ENCODE data around the gene LMLN.
"Not testable (repeated sequence)": the region's sequence is repeated elsewhere in the genome, so short reads cannot be mapped to it uniquely, and the experiment has no call there.

Gene LMLN

DNA sequence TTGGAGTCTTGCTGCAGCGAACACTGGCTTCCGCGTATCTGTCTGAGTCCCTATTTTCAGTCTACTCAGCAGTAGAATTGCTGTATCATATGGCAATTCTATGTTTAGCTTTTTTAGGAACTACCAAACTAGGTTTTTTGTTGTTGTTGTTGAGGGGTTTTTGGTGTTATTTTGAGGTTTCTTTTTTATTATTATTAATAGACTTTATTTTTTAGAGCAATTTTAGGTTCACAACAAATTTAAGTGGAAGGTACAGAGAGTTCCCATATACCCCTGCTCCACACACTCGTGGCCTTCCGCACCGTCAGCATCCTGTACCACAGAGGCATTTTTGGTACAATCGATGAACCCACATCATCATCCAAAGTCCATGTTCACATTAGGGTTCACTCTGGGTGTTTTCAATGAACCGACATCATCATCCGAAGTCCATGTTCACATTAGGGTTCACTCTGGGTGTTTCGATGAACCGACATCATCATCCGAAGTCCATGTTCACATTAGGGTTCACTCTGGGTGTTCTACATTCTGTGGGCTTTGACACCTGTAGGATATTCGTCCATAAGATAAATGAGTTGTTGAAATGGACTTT lies 67.9 kb downstream of the LMLN start:
- no peak for DNase-seq

DNA sequence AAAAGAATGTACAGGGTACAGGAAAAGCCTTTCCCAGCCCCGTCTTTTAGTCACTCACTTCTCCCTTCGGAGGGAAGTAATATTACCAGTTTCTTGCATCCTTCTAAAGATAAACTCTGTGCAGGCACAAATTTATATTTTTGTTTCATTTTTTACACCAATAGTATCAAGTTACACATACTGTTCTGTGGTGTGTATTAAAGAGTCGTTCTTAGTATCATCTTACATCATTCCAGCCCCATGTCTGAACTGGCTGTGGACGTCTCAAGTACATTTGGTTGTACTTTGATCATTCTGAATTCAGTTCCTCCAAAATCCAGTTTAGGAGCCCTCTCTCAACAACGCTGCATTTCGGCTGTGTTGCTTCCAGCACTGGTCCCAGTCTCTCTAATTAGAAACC lies 68.7 kb downstream of the LMLN start:
- DNase-seq, result no peak

DNA sequence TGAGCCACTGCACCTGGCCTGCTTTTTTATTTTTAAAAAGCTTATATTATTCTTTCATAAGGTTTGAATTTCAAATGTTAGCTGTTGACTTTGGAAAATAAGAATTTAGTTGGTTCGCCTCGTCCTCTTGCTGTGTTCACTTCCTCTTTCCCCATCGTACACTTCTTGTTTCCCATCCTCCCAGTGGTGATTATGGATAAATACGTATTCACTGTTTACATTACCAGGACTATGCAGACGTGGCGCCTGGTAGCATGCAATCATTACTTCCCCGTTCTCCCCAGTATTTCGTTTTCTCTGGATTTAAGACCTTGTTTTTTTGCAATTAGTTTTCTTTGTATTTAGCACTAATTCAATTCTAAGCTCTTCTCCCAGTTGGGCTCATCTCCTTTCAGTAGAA lies 70.1 kb downstream of the LMLN start:
- DNase-seq, result no peak

DNA sequence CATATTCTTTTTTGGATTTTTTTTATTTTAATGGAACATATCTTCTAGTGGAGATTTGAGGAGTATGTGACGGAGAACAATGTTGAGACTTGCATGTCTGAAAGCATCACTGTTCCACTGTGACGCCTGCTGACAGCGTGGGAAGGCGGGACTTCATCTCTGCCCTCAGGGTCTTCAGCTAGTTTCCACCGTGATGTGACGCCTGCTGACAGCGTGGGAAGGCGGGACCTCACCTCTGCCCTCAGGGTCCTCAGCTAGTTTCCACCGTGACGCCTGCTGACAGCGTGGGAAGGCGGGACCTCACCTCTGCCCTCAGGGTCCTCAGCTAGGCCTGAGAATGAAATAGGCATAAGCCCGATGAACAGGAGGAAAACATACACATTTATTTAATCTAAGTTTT lies 70.7 kb downstream of the LMLN start:
- no peak for DNase-seq

DNA sequence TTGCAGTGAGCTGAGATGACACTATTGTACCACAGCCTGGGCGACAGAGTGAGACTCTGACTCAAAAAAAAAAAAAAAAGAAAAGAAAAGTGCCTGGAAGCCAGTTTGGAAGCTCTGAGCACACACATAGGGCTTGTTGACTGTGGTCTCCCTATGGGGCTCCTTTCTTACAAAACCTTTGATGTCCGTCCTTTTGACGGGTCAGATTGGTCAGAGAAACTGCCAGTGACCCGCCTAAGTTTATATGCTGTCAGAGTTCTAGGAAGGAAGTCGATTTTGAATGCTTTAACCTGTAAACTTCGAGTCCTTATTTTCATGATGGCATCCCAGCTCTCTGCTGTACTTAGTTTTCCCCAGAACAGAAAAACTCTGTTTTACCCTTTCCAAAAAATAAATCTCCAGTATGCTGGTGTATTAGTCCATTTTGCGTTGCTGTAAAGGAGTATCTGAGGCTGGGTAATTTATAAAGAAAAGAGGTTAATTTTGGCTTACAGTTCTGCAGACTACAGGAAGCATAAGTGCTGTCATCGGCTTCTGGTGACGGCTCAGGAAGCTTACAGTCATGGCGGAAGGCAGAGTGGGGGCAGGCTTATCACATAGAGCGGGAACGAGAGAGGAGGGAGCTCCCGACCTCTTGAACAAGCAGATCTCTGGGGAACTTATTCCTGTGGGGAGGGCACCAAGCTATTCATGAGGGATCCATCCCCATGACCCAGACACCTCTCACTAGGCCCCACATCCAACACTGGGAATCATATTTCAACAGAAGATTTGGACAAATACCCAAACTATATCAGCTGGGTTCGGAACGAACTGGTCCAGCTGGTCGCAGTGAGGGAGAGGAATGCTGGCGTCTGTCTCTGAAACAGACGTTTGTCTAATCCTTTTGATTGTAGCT lies 72.3 kb downstream of the LMLN start:
- no peak for DNase-seq

DNA sequence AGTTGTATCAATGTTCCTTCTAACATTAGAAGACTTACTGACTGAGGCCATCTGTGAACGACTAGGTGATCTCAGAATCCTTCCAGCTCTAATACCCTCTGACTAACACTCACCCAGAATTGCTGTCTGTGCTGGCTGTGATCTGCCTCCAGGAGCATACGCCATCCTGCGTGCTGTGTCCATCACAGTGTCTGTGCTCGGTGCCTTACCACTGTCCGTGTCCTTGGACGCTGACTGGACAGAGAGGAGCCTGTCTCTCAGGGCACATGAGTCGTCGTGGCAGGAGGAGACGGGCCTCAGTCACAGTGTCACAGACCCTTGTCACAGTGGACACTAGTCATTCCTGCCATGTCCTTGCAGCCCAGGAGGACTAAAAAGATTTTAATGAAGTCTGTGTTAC lies 83.1 kb downstream of the LMLN start:
- no peak for DNase-seq

DNA sequence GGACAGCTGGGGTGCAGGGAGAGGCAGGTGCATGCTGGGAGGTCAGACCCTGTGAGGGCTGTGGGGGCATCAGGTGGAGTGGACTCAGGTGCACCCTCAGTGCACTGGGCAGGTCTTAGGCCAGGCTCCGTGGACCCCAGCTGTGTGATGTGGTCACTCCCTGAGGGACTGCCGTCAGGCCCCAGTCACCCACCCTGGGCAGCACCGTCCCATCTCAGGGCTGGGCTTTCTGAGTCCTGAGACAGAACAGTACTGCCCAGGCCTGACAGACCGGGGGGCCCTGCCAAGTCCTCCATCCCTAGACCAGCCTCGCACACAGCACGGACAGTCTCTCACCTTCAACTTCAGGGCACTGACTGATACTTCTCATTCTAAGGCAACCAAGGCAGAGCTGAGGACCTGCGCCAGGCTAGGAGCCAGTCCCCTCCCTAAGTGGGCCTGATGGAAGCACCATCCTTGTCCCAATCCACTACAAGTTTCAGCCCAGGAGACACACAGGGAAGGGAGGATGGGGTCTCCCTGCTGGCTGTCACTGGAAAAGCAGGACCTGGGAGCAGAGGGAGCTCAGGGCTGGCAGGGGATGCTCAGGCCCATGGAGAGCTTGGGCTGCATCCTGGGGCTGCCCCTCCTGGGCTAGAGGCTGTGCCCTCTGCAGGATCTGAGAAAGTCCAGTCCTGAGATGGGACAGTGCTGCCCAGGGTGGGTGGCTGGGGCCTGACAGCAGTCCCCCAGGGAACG lies 86.3 kb downstream of the LMLN start:
- no peak for DNase-seq

DNA sequence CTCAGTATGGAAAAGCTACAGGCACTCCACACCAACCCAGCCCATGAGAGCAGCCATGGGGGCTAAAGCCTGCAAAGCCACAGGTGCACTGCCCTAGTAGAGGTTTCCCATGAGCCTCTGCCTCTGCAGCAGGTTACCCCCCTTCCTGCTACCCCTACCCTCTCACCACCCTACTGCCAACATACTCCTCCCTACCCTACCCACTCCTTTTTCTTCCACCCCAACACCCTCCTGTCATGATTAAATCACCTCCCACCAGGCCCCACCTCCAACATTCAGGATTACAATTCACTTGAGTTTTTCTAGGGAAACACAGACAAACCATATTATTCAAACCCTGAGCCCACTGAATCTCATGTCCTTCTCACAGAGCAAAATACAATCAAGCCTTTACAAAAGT lies 88.4 kb downstream of the LMLN start:
- DNase-seq, result no peak

DNA sequence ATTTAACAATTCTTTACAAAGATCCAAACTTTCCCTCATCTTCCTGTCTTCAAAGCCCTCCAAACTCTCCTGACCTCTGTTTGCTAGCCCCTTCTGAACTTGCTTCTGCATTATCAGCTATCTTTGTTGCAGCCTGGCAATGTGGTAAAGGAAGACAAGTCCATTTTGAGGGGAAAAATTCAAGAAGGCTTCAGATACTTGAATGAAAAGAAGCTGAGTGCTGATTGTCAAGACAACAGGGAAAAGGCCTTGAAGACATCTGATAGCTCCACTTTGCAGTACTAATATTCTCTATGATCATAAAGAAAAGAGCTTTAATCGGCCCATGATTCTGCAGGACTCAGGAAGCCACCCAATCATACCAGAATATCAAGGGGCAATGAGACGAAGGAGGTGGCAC lies 91.8 kb downstream of the LMLN start:
- DNase-seq, result no peak

DNA sequence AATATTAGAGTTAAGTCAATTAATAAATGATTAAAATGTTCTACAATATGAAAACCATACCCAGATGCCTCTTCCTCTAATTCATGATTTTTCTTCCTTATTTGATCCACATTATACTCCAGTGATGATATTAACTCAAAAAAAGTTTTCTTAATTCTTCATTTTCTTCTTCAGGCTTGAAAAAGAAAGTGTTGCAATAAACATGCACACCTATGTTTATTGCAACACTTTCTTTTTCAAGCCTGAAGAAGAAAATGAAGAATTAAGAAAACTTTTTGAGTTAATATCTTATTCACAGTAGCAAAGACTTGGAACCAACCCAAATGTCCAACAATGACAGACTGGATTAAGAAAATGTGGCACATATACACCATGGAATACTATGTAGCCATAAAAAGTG lies 93.4 kb downstream of the LMLN start:
- not testable (repeated sequence) for DNase-seq

DNA sequence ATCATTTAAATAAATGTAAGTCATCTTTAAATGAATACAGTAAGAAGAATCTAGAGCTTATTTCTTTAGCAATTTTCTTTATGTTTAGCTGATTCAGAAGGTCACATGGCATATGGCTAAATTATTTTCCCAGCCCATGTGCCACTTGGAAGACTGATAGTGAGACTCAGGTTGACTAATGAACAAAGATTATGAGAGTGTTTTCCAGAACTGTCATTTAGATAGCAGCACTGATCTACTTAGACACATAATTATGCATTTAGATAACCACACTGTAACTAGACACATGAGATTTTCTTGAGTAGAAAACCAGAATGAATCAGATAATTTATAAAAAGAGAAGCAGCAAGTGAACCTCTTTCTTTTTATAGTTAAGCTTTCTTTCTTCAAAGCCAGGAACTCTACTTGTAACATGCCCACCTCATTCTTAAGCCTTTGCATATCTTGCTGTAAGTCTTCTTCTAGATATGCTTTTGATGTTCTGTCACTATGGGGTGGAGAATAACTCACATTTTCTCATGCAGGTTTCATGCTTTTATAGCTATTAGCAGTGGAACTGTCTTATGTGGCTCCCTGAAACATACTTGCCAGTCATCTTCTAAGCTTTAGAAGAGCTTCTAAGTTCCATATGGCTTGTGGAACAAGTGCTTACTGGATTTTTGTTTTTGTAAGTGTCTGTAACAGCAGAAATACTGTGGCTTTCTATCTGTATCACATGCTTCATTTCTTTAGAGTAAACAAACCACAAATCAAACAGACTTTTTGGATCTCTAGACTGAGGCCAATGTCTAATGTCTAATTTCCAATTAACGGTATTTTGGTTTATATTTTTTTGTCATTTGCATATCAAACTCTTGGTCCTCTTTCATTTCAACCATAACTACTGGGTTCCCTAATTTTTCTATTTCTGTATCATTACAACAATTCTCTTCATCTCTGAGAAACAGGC lies 101.4 kb downstream of the LMLN start:
- no peak for DNase-seq

DNA sequence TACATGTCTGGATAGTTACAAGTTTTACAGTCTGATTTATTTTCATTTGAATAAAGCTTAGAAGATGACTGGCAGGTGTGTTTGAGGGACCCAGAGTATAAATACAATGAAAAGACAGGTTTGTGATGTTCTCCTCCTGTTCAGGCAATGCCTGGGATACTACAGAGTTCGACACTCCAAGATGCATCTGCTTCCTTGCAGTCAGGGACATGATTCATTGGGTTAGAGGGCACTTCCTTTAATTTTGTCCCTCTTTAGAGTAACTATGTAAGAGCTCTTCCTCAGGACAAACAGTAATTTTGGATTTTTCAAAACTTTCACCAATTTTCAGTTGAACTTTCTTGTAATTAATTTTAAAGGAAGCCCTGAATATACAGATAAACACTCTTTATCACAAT lies 102.0 kb downstream of the LMLN start:
- DNase-seq, result no peak

DNA sequence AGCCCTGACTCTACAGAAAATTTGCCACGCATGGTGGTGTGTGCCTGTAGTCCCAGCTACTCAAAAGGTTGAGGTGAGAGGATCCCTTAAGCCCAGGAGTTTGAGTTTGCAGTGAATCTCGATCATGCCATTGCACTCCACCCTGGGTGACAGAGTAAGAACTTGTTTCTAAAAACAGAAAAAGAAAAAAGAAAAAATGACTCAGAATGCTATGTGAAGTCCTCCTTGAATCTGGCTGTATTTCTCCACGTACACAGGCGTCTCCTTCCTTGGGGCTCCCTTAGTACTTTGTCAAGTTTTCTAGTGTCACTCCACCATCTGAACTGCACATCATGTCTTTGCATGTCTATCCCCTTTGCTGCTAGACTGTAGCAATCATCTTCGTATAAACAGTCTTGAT lies 104.4 kb downstream of the LMLN start:
- no peak for DNase-seq

DNA sequence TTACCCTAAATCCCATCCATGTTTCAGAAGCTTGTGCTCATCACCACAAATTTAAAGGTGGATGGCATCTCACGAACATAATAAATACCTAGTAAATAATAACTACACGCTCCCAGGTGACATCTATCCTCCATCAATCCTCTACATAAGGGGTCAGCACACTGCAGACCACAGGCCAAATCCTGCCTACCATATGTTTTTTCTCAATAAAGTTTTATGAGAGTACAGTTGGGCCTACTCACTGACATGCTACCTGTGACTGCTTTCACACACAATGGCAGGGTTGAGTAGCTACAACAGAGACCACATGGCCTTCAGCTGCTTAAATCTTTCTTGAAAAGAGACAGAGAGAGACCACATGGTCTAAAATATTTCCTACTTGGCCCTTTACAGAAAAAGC lies 105.9 kb downstream of the LMLN start:
- DNase-seq, result no peak

DNA sequence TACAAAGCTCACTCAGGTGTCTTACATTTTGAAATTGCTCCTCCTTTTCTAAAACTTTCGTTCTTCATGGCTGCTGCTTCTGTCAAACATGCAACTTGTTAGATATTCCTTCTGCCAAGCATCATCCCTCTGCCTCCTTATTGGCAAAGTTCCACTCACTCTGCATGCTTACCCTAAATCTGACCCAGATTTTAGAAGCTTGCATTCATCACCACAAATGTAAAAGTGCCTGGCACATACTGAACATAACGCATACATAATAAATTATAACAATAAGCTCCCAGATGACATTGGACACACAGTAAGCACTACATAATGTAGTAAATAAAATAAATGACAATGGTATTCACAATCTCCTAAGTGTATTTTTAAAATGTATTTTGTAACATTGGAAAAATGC lies 107.4 kb downstream of the LMLN start:
- DNase-seq, result no peak

DNA sequence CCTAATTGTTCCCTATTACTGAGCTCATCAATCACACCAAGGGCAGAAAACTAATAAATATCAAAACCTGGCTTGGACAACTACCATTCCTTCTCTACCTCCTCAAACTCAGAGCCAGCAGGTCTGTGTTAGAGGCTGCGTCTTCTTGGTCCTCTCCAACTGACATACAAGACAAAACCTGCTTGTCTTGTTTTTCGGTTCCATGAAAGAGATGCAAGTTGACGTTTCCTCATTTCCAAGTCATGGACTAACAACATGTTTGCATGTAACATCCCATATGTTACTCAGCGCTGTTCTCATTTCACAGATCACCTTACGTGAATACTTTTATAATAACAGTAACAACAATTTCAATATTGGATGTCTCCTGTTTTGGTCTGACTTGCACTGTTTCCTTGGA lies 110.9 kb downstream of the LMLN start:
- no peak for DNase-seq

DNA sequence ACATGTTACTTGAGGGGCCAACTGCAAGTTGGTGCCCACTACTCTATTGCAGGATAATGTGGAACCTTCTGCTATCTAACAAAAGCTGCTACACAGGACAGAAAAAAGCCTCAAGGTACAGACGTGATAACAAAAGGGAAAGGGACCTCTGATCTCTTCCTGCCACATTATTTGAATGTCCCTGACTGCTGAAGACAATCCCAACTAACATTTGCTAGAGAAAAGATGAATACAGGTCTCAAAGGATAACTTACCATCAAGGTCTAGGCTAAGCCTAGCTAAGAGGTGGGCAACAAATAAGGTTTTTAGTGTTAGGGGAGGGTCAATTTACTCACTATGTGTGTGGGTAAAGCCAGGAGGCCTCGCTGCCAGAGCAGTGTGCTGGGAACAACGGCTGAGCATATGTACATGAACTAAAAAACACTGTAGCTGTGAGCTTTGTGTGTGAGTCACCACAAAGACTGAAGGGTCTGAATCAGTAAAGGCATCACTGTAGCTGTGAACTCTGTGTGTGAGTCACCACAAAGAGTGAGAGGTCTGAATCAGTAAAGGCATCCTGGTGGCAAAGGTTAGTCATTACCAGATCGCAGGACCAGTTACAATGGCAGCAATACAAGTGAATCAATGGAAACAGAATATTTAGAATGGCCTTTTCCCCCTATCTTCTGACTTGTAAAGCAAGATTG lies 111.7 kb downstream of the LMLN start:
- DNase-seq, result no peak

DNA sequence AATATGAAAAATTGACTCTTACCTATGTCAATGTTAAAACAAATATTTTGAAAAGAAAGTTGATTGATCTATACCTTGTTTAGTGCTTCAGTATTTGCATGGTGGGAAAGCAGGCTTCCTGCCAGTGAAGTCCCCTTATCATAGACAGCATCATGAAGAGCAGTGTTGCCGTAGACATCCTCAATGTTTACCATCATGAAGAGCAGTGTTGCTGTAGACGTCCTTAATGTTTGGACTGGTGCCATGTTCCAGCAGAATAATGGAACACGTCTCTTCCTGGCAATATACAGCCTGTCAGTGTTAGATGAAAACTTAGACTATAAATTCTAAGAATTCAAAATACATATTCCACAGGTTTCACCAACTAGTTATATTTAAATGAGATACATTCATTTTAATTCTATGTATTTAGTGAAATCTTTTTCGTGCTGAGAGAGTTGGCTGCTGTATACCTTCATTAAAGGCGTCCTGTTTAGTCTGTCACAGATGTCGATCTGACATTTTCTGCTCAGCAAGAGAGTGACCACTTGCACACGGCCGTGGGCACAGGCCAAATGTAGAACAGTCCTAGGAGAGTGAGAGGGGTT lies 116.8 kb downstream of the LMLN start:
- DNase-seq, result peak; percentile 86

DNA sequence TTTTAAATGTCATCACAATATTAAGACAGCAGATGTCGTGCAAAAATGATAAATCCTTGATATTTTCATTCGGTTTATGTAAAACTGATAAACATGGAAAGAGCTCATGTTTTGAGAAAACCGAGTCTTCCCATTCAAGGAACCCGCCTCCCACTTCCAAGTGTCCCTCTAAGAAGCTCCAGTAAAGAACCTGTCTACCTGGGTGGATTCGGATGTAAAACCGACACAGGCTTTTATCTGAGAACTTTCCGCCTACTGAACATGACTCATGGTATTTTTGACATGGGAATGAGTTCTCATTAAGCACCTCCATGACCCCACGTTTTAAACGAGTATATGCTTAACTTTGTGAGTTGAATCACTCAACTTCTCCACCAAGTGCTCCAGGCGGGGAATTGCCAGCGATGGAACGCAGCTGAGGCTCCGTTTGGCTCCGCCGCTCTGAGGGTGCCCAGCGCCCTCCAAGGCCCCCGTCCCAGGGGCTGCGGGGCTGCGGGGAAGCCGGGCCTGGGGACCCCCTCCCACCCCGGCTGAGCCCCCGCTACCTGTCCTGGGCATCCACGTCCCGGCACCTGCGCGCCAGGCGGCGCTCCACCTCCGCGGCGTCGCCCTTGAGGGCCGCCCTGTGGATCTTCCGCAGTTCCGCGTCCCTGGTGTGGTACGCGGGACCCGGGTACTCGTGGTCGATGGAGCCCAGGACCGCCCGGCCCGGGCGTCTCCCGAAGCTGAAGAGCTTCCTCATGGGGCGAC lies 119.9 kb downstream of the LMLN start:
- DNase-seq, result no peak

DNA sequence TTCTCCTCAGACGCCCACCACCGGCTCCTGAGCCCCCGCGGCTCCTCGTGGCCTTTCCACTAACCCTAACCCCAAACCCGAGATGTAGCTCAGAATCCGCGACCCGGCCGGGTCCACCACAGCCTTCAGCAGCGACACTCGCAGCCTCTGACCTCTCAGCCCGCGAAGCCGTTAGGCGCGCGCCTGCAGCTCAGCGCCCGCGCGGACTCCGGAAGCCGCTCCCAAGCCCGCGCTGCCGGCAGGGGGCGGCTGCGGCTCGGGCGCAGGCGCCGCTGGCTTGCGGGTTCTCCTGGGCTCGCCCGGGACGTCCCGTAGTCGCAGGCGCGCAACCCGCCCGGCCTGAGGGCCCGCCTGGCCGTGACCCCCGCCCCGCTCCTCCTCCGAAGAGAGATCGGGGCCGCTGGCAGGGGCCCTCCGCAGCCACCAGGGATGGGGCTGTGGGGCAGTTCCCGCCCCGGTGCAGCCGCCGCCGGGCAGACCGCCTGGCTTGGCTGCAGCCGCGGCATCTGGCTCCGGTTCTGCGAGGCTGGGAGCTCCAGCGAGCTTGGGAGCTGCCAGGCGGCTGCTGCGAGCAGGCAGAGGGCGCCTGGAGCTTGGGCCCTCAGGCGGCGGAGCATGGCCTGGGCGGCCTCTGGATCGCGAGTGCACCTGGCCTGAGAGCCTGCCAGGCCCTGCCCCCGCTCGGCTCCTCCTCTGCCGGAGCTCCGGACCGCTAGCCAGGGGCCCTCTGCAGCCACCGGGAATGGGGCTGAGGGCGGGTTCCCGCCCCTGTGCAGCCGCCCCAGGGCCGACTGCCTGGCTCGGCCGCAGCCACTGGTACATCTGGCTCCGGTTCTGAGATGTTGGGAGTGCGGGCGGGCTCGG lies 120.7 kb downstream of the LMLN start:
- DNase-seq, result peak; percentile 72

Measured in NCI-H2029 (cell line).